ENCODE measurements around the gene TAPBPL. TPM values are rescaled to one million over a fixed set of nuclear protein-coding genes. Genes with fewer than 3 reads are reported as not detected.
"Not testable (repeated sequence)": the region's sequence is repeated elsewhere in the genome, so short reads cannot be mapped to it uniquely, and the experiment has no call there.

The TAPBPL gene
- polyA plus RNA-seq, 1 of the 3 experiments (the other 2 are of a cell fraction), result 24.1 TPM

GRCh38 chr12:6467571-6468282 lies 15.9 kb downstream of the TAPBPL start:
- H3K9me3 ChIP-seq; DNase-seq; H3K27me3 ChIP-seq (ENCODE audit: insufficient read depth); H3K27ac ChIP-seq (ENCODE audit: low read depth in 2 of 2, low read length in 1 of 2); H3K9ac ChIP-seq; H3K9me2 ChIP-seq; H3K4me3 ChIP-seq (ENCODE audit: low read depth in 2 of 2, low read length in 1 of 2); H4K20me1 ChIP-seq (ENCODE audit: insufficient read depth); H2AFZ ChIP-seq (ENCODE audit: low read depth); POLR2A ChIA-PET: not testable (repeated sequence)
- Histone ChIP-seq H3K4me1 (ENCODE audit: control insufficient read depth in 1 of 2, insufficient read depth in 2 of 2, low read depth in 1 of 2, low read length in 1 of 2) (peaks cover 0 to 13% of the 10 kb centered on the region in 2 experiments; a peak in 2 of 4 replicates), H3K79me2 (ENCODE audit: insufficient read depth) (peaks cover 37% of the 10 kb centered on the region), H3K4me2 (peak overlapping the region; percentile 98; the same call in 1 of the 2 replicates), H3K36me3 (replicated peaks in 1 of 2; ENCODE audit: control insufficient read depth in 1 of 2, insufficient read depth in 2 of 2, low read length in 1 of 2) (peaks cover 25 to 30% of the 10 kb centered on the region in 2 experiments), H3F3A (replicated peaks; ENCODE audit: insufficient read depth) (peaks cover 11% of the 10 kb centered on the region)
- WGBS (ENCODE audit: low lambda C conversion rate), result 96% methylated on average over 5 of the region's 9 CpGs
- CTCF ChIA-PET, result interaction anchor here (0.6 to 4.1 kb wide), 4 partner anchors 25 to 479 kb away, joined by 3 to 16 read pairs (median 6); partner anchors contain the start of gene MRPL51

- Histone ChIP-seq H2AFZ (ENCODE audit: low read depth) (no peak overlapping the region), H3K9me3 (no peaks in the 10 kb centered on the region), H3F3A (replicated peaks; ENCODE audit: insufficient read depth) (peaks cover 11% of the 10 kb centered on the region), H3K4me2 (peak overlapping the region; percentile 98; the same call in 1 of the 2 replicates), H3K27ac (ENCODE audit: low read depth in 2 of 2, low read length in 1 of 2) (no peak overlapping the region), H3K79me2 (ENCODE audit: insufficient read depth) (peaks cover 37% of the 10 kb centered on the region), H4K20me1 (ENCODE audit: insufficient read depth) (no peaks in the 10 kb centered on the region), H3K9ac (no peak overlapping the region), H3K36me3 (replicated peaks in 1 of 2; ENCODE audit: control insufficient read depth in 1 of 2, insufficient read depth in 2 of 2, low read length in 1 of 2) (peaks cover 24 to 25% of the 10 kb centered on the region in 2 experiments), H3K9me2 (no peaks in the 10 kb centered on the region), H3K4me1 (ENCODE audit: control insufficient read depth in 1 of 2, insufficient read depth in 2 of 2, low read depth in 1 of 2, low read length in 1 of 2) (peaks cover 0 to 13% of the 10 kb centered on the region in 2 experiments; a peak in 2 of 4 replicates), H3K4me3 (ENCODE audit: low read depth in 2 of 2, low read length in 1 of 2) (no peak overlapping the region), H3K27me3 (ENCODE audit: insufficient read depth) (no peaks in the 10 kb centered on the region)
- ChIA-PET CTCF (interaction anchor here (0.6 to 4.1 kb wide), 3 partner anchors 24 to 480 kb away, joined by 4 to 16 read pairs (median 9); partner anchors contain the start of gene MRPL51), POLR2A (no interaction called here)
- DNase-seq, result no peak
- TF ChIP-seq RXRA (IDR thresholded peaks at IDR 0.05; ENCODE audit: borderline replicate concordance, low read depth) (no peak), IRF3 (IDR thresholded peaks at IDR 0.05; ENCODE audit: low read depth, low read length) (no peak), RCOR1 (IDR thresholded peaks at IDR 0.05; ENCODE audit: low read length) (no peak), USF2 (IDR thresholded peaks at IDR 0.05; ENCODE audit: borderline replicate concordance, low read depth, low read length) (no peak), POLR2AphosphoS5 (IDR thresholded peaks at IDR 0.05; ENCODE audit: low read depth, low read length) (no peak), CHD2 (IDR thresholded peaks at IDR 0.05; ENCODE audit: low read length, partially characterized antibody) (no peak), FOXM1 (IDR thresholded peaks at IDR 0.05; ENCODE audit: low read depth) (no peak), ELF1 (IDR thresholded peaks at IDR 0.05) (no peak), MEF2A (IDR thresholded peaks at IDR 0.05; ENCODE audit: borderline replicate concordance, low read depth) (no peak), TEAD4 (IDR thresholded peaks at IDR 0.05; ENCODE audit: borderline replicate concordance, insufficient read depth) (no peak), JUND (IDR thresholded peaks at IDR 0.05) (no peak), SIN3A (IDR thresholded peaks at IDR 0.05; ENCODE audit: borderline replicate concordance, low read depth, low read length) (no peak), TAF1 (IDR thresholded peaks at IDR 0.05; ENCODE audit: borderline replicate concordance, low read depth, low read length) (no peak), ZBTB33 (IDR thresholded peaks at IDR 0.05; ENCODE audit: borderline replicate concordance, low read depth) (no peak), RFX5 (IDR thresholded peaks at IDR 0.05; ENCODE audit: low read length) (no peak), REST (IDR thresholded peaks at IDR 0.05; ENCODE audit: low read depth, low read length) (no peak), USF1 (IDR thresholded peaks at IDR 0.05; ENCODE audit: borderline replicate concordance, low read depth) (no peak)
Measured at GRCh38 chr12:6468283-6468575, 16.4 kb downstream of the TAPBPL start.

Measured in SK-N-SH (cell line).